Measurements from ENCODE around the gene SPRR2F. TPM values are rescaled to one million over a fixed set of nuclear protein-coding genes. Genes with fewer than 3 reads are reported as not detected.
A peak's percentile ranks its signal among the peaks of the same experiment; 100 is the strongest.
"Not testable (repeated sequence)": the region's sequence is repeated elsewhere in the genome, so short reads cannot be mapped to it uniquely, and the experiment has no call there.

SPRR2F gene
- total RNA-seq, 1 donor from 2014 or later: 2.5 TPM

DNA sequence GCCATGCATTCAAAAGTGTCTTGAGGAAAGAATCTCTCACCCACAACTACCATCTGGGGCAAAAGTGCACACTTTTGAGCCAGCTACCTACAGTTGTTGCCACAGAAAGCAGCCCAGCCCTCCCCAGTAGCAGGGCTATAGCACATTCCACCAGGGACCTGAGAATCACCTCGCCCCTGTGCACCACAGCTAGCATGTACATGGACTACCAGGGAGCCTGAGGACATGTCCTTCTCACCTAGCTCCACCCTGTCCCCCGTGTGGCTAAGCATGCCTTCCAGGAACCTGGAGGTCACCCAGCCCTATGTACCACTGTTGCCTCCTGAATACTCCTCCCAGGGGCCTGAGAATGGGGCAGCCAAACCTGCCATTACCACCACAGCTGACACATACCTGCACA lies 20.4 kb upstream of the SPRR2F start:
- DNase-seq (ENCODE audit: extremely low spot score, unreplicated experiment): no peak
- H3K4me3 Mint-ChIP-seq: no peak overlapping the region
- TF ChIP-seq, protein P1, sequence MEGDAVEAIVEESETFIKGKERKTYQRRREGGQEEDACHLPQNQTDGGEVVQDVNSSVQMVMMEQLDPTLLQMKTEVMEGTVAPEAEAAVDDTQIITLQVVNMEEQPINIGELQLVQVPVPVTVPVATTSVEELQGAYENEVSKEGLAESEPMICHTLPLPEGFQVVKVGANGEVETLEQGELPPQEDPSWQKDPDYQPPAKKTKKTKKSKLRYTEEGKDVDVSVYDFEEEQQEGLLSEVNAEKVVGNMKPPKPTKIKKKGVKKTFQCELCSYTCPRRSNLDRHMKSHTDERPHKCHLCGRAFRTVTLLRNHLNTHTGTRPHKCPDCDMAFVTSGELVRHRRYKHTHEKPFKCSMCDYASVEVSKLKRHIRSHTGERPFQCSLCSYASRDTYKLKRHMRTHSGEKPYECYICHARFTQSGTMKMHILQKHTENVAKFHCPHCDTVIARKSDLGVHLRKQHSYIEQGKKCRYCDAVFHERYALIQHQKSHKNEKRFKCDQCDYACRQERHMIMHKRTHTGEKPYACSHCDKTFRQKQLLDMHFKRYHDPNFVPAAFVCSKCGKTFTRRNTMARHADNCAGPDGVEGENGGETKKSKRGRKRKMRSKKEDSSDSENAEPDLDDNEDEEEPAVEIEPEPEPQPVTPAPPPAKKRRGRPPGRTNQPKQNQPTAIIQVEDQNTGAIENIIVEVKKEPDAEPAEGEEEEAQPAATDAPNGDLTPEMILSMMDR (conservative IDR thresholded peaks at IDR 0.05): no peak
- H3K9me3 Mint-ChIP-seq: no peaks in the 10 kb centered on the region
- H3K36me3 Mint-ChIP-seq: no peaks in the 10 kb centered on the region
- no peaks in the 10 kb centered on the region for H3K4me1 Mint-ChIP-seq (ENCODE audit: unreplicated experiment)
- no peak overlapping the region for H3K27ac Mint-ChIP-seq
- H3K27me3 Mint-ChIP-seq: peaks cover 3% of the 10 kb centered on the region

DNA sequence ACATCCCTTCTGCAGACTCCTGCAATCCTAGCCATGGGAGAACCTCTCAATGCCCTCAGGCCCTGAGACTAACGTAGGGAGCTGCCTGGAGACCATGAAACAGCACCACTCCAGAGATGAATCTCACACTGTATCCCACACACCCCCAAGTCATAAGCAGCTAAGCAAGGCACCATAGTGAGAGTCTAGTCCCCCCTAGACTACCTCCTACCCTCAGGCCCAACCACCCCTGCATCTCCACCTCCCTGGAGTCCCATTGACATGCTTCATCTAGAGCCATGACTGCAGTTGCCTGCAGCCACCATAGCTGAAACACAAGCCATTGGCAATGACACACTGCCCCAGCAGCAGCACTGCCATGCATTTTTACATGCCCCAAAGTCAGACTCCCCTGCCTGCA lies 20.0 kb upstream of the SPRR2F start:
- H3K4me1 Mint-ChIP-seq (ENCODE audit: unreplicated experiment): no peaks in the 10 kb centered on the region
- TF ChIP-seq, protein P1 (conservative IDR thresholded peaks at IDR 0.05): no peak
- H3K36me3 Mint-ChIP-seq: no peaks in the 10 kb centered on the region
- no peak for DNase-seq (ENCODE audit: extremely low spot score, unreplicated experiment)
- H3K27ac Mint-ChIP-seq: no peak overlapping the region
- H3K4me3 Mint-ChIP-seq: no peak overlapping the region
- no peaks in the 10 kb centered on the region for H3K9me3 Mint-ChIP-seq
- peaks cover 3% of the 10 kb centered on the region for H3K27me3 Mint-ChIP-seq

DNA sequence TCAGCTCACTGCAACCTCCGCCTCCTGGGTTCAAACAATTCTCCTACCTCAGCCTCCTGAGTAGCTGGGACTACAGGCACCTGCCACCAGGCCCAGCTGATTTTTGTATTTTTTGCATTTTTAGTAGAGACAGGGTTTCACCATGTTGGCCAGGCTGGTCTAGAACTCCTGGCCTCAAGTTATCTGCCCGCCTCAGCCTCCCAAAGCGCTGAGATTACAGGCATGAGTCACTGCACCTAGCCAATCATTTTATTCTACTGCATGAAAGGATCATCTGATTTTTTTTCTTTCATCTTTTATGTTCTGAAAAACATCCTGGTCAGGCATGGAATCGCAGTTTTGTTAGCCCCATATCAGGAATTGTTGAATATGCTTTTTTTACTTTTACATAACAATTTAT lies 15.4 kb upstream of the SPRR2F start:
- not testable (repeated sequence) for DNase-seq (ENCODE audit: extremely low spot score, unreplicated experiment); H3K36me3 Mint-ChIP-seq; H3K4me1 Mint-ChIP-seq (ENCODE audit: unreplicated experiment); H3K27ac Mint-ChIP-seq; H3K27me3 Mint-ChIP-seq; H3K4me3 Mint-ChIP-seq
- H3K9me3 Mint-ChIP-seq: peaks cover 12% of the 10 kb centered on the region

DNA sequence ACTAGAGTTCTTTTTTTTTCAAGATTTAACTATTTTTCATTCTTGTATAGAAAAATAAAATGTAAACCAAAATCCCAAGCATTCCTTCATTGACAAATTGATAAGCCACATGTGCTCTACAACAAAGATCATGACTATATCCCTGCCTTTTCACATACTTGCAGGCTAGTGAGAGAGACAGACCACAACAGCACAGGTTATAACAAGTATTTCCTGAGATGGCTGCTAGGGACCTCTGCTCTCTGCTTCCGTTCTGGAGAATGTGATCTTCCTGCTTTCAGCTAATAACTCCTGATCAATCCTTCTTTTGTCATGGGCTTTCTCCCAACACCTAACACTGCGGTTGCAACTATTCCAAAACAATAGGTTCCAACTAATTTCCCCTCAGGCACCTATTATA lies 14.0 kb upstream of the SPRR2F start:
- Mint-ChIP-seq H3K4me1 (ENCODE audit: unreplicated experiment) (peaks cover 10% of the 10 kb centered on the region), H3K27ac (no peak overlapping the region), H3K4me3 (no peak overlapping the region), H3K36me3 (no peaks in the 10 kb centered on the region), H3K9me3 (peaks cover 18% of the 10 kb centered on the region), H3K27me3 (no peaks in the 10 kb centered on the region)
- TF ChIP-seq, protein P1 (conservative IDR thresholded peaks at IDR 0.05): no peak
- DNase-seq (ENCODE audit: extremely low spot score, unreplicated experiment): no peak

DNA sequence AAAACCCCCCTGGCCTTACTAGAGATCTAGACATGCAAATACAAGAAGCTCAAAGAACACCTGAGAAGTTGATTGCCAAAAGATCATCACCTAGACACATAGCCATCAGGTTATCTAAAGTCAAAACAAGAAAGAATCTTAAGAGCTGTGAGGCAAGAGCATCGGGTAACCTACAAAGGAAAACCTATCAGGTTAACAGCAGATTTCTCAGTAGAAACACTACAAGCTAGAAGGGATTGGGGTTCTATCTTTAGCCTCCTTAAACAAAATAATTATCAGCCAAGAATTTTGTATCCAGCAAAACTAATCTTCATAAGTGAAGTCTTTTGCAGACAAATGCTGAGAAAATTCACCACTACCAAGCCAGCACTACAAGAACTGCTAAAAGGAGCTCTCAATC lies 12.2 kb upstream of the SPRR2F start:
- H3K9me3 Mint-ChIP-seq: peaks cover 18% of the 10 kb centered on the region
- no peaks in the 10 kb centered on the region for H3K36me3 Mint-ChIP-seq
- peaks cover 10% of the 10 kb centered on the region for H3K4me1 Mint-ChIP-seq (ENCODE audit: unreplicated experiment)
- DNase-seq (ENCODE audit: extremely low spot score, unreplicated experiment): no peak
- TF ChIP-seq, protein P1 (conservative IDR thresholded peaks at IDR 0.05): no peak
- H3K27ac Mint-ChIP-seq: no peak overlapping the region
- H3K4me3 Mint-ChIP-seq: no peak overlapping the region
- H3K27me3 Mint-ChIP-seq: no peaks in the 10 kb centered on the region

DNA sequence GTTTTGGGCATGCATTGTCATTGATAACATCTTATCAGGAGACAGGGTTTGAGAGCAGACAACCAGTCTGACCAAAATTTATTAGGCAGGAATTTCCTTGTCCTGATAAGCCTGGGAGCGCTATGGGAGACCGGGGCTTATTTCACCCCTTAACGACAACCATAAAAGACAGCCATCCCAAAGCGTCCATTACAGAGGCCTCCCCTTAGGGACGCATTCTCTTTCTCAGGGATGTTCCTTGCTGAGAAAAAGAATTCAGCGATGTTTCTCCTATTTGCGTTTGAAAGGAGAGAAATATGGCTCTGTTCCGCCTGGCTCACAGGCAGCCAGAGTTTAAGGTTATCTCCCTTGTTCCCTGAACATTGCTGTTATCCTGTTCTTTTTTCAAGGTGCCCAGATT lies 10.5 kb upstream of the SPRR2F start:
- H3K27ac Mint-ChIP-seq: peak overlapping the region; percentile 99
- H3K36me3 Mint-ChIP-seq; DNase-seq (ENCODE audit: extremely low spot score, unreplicated experiment); H3K4me3 Mint-ChIP-seq; H3K27me3 Mint-ChIP-seq; H3K4me1 Mint-ChIP-seq (ENCODE audit: unreplicated experiment): not testable (repeated sequence)
- peaks cover 18% of the 10 kb centered on the region for H3K9me3 Mint-ChIP-seq

DNA sequence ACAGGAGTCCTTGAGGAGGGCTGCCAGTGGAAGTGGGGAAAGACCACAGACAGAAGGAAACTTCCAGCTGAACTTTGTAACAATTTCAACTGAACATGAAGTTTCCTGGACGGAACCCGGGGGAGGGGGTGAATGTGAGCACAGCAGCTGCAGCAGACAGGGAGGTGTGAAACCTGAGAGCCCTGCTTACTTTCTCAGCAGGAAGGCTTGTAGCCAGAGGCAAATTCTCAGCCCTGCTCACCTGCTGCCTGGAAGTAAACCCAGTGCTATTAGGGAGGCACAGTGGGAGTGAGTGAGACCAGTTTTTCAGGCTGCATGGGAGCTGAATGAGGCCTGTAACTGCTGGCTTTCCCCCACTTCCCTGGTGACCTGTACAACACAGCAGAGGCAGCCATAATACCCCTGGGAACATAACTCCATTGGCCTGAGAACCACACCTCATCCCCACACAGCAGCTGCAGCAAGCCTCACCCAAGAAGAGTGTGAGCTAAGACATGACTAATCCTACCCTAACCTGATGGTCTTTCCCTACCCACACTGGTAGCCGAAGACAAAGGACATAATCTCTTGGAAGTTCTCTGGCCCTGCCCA lies 9.6 kb upstream of the SPRR2F start:
- no peak for DNase-seq (ENCODE audit: extremely low spot score, unreplicated experiment)
- H3K4me1 Mint-ChIP-seq (ENCODE audit: unreplicated experiment): peaks cover 10% of the 10 kb centered on the region
- no peaks in the 10 kb centered on the region for H3K27me3 Mint-ChIP-seq
- TF ChIP-seq, protein P1 (conservative IDR thresholded peaks at IDR 0.05): no peak
- peak overlapping the region; percentile 99 for H3K27ac Mint-ChIP-seq
- no peaks in the 10 kb centered on the region for H3K36me3 Mint-ChIP-seq
- peak overlapping the region; percentile 71 for H3K4me3 Mint-ChIP-seq
- peaks cover 18% of the 10 kb centered on the region for H3K9me3 Mint-ChIP-seq
